ENCODE results near the gene VPS45.

GRCh38 chr1:150179867-150180266 lies 112.3 kb downstream of the VPS45 start:
- TF ChIP-seq GABPA (IDR thresholded peaks at IDR 0.05 in 1 of 2, conservative IDR thresholded peaks at IDR 0.05 in 1 of 2) (no peak), REST (IDR thresholded peaks at IDR 0.05) (no peak), MAX (IDR thresholded peaks at IDR 0.05) (no peak), SP1 (IDR thresholded peaks at IDR 0.05) (no peak), RAD21 (IDR thresholded peaks at IDR 0.05) (no peak), TAF1 (conservative IDR thresholded peaks at IDR 0.05) (no peak), JUND (IDR thresholded peaks at IDR 0.05) (no peak), EGR1 (IDR thresholded peaks at IDR 0.05; ENCODE audit: low read depth in 2 of 2) (no peak), YY1 (IDR thresholded peaks at IDR 0.05) (no peak), FOXA1 (IDR thresholded peaks at IDR 0.05) (no peak)
- TF ChIP-seq, protein P1, sequence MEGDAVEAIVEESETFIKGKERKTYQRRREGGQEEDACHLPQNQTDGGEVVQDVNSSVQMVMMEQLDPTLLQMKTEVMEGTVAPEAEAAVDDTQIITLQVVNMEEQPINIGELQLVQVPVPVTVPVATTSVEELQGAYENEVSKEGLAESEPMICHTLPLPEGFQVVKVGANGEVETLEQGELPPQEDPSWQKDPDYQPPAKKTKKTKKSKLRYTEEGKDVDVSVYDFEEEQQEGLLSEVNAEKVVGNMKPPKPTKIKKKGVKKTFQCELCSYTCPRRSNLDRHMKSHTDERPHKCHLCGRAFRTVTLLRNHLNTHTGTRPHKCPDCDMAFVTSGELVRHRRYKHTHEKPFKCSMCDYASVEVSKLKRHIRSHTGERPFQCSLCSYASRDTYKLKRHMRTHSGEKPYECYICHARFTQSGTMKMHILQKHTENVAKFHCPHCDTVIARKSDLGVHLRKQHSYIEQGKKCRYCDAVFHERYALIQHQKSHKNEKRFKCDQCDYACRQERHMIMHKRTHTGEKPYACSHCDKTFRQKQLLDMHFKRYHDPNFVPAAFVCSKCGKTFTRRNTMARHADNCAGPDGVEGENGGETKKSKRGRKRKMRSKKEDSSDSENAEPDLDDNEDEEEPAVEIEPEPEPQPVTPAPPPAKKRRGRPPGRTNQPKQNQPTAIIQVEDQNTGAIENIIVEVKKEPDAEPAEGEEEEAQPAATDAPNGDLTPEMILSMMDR (IDR thresholded peaks at IDR 0.05; ENCODE audit: low read depth, low read length, missing input control), result no peak
